Suprapubic skin (tissue), 4 donors: ENCODE measurements around the gene TFB2M. TPM values are rescaled to one million over a fixed set of nuclear protein-coding genes. Genes with fewer than 3 reads are reported as not detected.

ENCODE experiments used
- DNase-seq, 2 donors: peaks; one replicate each; pipeline ENCODE4 v3.0.0-alpha.2; 2019; ENCODE audit warnings: low spot score in 2 of 2
- H3K27ac ChIP-seq: fragments of 200-600 bp; sonication (generic); one replicate; pipeline ENCODE4 v1.5.1; 2019
- H3K27me3 ChIP-seq: fragments of 200-600 bp; sonication (generic); one replicate; pipeline ENCODE4 v1.5.1; 2019
- H3K36me3 ChIP-seq: fragments of 200-600 bp; sonication (generic); one replicate; pipeline ENCODE4 v1.5.1; 2019
- H3K4me1 ChIP-seq: fragments of 200-600 bp; sonication (generic); one replicate; pipeline ENCODE4 v1.5.1; 2019
- H3K4me3 ChIP-seq: fragments of 200-600 bp; sonication (generic); one replicate; pipeline ENCODE4 v1.5.1; 2019; ENCODE audit warnings: mild to moderate bottlenecking
- H3K9me3 ChIP-seq: fragments of 200-600 bp; sonication (generic); one replicate; pipeline ENCODE4 v1.5.1; 2019
- EP300 ChIP-seq: sonication (generic); formaldehyde crosslinking; IDR thresholded peaks from one replicate; pipeline ENCODE4 v1.6.1; 2017; ENCODE audit warnings: antibody characterized with exemption
- POLR2A ChIP-seq, 2 donors: fragments of 450-650 bp; IDR thresholded peaks; one replicate each; pipeline ENCODE4 v1.6.1; 2017; ENCODE audit warnings: antibody characterized with exemption in 2 of 2, mild to moderate bottlenecking in 2 of 2, moderate library complexity in 2 of 2
- POLR2AphosphoS5 ChIP-seq, 3 donors: sonication (generic); formaldehyde crosslinking; IDR thresholded peaks; one replicate each; pipeline ENCODE4 v1.6.1; 2017; ENCODE audit warnings: antibody characterized with exemption in 3 of 3
- WGBS: methylation state at CpG from one replicate; pipeline ENCODE4 v1.1.5; 2018; 5-methylcytosine and 5-hydroxymethylcytosine counted together
- total RNA-seq, 4 donors: library from RNA; depleted of rRNA; stranded (reverse); fragments of >200 nt; gene quantifications; one replicate each; pipeline ENCODE4 v1.1.0, GENCODE V29; 2016
- TF ChIP-seq, protein P1 (sequence below), 2 donors: fragments of 200-600 bp in 1 of 2; fragments of 450-650 bp in 1 of 2; sonication (generic) in 1 of 2; IDR thresholded peaks; one replicate each; pipeline ENCODE4 v1.5.1; 2016 to 2019; ENCODE audit warnings: antibody characterized with exemption in 2 of 2, mild to moderate bottlenecking in 1 of 2, moderate library complexity in 1 of 2

Gene TFB2M
- total RNA-seq, 4 donors from 2014 or later, result 9.9 to 15.0 (median 12.1) TPM

DNA sequence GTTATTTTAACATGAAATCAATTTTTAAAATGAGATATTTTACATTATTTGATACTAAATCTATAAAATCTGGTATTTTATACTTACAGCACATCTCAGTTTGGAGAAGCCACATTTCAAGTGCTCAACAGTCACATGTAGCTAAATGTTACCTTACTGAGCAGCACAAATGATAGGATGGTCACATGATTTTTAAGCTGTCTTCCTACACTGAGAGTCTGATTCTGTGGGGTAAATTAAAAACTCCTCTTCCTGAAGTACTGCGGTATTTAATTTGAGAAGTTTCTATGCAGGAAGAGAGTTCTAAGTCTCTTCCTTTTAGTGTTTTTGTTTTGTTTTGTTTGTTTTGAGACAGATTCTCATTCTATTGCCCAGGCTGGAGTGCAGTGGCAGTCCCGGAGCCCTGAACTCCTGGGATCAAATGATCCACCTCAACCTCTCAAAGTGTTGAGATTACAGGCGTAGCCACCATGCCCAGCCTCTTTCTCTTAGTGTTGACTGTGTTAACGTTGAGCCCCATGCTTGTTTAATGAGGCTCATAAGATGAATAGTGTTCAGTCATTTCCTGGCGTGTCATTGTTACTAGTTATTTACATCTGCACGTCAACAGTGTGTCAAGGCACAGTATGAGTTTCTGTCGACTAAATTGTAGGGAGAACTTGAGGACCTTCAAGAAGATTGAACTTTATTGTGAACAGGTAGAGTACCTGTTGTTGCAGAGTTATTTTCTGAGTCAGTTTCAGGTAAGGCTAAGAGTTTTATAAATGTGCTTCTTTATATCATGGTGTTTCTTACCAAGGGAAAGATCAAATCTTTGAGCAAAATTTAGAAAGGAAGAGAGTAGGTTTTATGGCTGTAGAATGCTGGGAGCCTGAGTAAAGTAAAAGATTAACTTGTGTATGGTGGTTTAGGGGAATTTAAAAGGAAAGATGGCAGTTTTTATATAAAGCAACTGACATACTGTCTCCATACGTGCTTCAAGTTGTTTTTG, 3.5 kb upstream of the TFB2M start:
- H3K36me3 ChIP-seq, result no peaks in the 10 kb centered on the region
- DNase-seq, result no peak
- H3K4me3 ChIP-seq, result no peak overlapping the region
- peak overlapping the region; percentile 56 for H3K27ac ChIP-seq
- H3K9me3 ChIP-seq, result no peaks in the 10 kb centered on the region
- no peaks in the 10 kb centered on the region for H3K27me3 ChIP-seq
- TF ChIP-seq POLR2A (IDR thresholded peaks at IDR 0.05) (no peak), POLR2AphosphoS5 (IDR thresholded peaks at IDR 0.05) (no peak), EP300 (no peak)
- TF ChIP-seq, protein P1, sequence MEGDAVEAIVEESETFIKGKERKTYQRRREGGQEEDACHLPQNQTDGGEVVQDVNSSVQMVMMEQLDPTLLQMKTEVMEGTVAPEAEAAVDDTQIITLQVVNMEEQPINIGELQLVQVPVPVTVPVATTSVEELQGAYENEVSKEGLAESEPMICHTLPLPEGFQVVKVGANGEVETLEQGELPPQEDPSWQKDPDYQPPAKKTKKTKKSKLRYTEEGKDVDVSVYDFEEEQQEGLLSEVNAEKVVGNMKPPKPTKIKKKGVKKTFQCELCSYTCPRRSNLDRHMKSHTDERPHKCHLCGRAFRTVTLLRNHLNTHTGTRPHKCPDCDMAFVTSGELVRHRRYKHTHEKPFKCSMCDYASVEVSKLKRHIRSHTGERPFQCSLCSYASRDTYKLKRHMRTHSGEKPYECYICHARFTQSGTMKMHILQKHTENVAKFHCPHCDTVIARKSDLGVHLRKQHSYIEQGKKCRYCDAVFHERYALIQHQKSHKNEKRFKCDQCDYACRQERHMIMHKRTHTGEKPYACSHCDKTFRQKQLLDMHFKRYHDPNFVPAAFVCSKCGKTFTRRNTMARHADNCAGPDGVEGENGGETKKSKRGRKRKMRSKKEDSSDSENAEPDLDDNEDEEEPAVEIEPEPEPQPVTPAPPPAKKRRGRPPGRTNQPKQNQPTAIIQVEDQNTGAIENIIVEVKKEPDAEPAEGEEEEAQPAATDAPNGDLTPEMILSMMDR (IDR thresholded peaks at IDR 0.05), result no peak
- WGBS, result 65% methylated on average over 8 of the region's 8 CpGs
- H3K4me1 ChIP-seq, result peaks cover 23% of the 10 kb centered on the region

DNA sequence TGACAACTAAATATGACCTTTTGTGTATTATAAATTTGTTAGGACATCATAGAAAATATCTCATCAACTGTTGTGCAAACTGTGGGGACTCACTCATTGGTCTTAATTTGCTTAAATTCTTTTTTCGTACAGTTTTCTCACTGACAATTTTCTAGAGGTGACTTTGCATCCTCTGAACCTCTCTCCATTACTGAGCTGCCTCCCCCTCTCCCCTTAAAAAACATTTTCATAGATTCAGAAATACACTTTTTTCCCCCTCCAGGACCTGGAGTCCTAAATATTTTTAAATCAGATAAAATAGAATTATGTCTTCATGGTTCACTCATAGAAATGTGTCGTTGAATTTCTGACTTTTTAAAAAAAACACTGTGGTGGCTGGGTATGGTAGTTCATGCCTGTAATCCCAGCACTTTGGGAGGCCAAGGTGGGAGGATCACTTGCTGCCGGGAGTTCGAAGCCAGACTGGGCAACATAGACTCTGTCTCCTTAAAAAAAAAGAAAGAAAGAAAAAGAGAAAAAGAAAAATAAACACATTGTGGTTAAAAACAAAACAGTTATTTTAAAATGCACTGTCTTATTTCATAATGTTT, 1.7 kb upstream of the TFB2M start:
- Histone ChIP-seq H3K27ac (peak overlapping the region; percentile 97), H3K9me3 (no peaks in the 10 kb centered on the region), H3K27me3 (no peaks in the 10 kb centered on the region), H3K4me3 (peak overlapping the region; percentile 93), H3K4me1 (peaks cover 31% of the 10 kb centered on the region), H3K36me3 (peaks cover 6% of the 10 kb centered on the region)
- DNase-seq, result no peak
- TF ChIP-seq EP300 (no peak), POLR2A (IDR thresholded peaks at IDR 0.05) (no peak), POLR2AphosphoS5 (IDR thresholded peaks at IDR 0.05) (no peak)
- TF ChIP-seq, protein P1 (IDR thresholded peaks at IDR 0.05), result no peak
- WGBS, result 48% methylated on average over 4 of the region's 4 CpGs

DNA sequence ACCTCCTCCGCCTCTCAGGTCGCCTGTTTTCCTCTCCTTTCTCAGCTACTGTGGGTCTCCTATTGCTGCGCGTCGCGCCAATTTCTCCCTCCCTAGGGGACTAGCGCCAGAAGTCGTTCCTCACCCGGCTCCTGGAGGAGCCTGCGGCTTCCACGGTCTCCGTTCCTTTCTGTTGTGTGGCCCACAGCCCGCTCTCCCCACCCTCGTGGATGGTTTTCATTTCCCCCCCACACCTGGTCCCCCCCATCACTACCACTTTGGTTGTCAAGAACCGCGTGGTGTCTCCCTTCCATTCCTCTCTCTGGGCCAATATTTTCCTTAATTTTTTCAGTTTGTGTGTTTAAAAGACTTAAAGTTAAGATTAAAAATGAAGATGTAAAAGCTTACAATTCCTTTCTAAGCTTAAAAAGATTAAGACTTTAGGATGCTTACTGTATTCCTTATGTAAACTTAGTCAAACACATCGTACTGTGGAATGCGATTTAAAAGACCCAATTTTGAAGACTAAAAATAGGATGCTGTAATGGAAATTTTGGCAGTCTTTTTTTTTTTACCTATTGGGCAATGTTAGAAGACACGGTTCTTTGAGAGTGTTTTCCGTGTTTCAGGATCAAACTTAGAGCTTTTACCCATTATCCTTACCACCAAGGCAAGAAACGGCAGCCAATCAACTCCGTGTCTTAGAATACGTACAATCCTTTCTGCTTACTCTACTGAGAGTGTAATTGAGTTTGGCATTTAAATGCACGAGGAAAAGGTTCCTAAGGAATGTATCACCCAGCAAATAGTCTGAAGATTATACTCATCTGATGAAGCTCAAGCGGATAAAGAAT, 968 bp upstream of the TFB2M start:
- no peaks in the 10 kb centered on the region for H3K9me3 ChIP-seq
- TF ChIP-seq POLR2A (IDR thresholded peaks at IDR 0.05) (no peak), EP300 (no peak), POLR2AphosphoS5 (IDR thresholded peaks at IDR 0.05) (no peak)
- TF ChIP-seq, protein P1 (IDR thresholded peaks at IDR 0.05), result no peak
- no peaks in the 10 kb centered on the region for H3K27me3 ChIP-seq
- WGBS, result 1% methylated on average over 25 of the region's 25 CpGs
- peaks cover 12% of the 10 kb centered on the region for H3K36me3 ChIP-seq
- DNase-seq, result no peak
- H3K4me3 ChIP-seq, result peak overlapping the region; percentile 93
- peak overlapping the region; percentile 97 for H3K27ac ChIP-seq
- peaks cover 31% of the 10 kb centered on the region for H3K4me1 ChIP-seq

DNA sequence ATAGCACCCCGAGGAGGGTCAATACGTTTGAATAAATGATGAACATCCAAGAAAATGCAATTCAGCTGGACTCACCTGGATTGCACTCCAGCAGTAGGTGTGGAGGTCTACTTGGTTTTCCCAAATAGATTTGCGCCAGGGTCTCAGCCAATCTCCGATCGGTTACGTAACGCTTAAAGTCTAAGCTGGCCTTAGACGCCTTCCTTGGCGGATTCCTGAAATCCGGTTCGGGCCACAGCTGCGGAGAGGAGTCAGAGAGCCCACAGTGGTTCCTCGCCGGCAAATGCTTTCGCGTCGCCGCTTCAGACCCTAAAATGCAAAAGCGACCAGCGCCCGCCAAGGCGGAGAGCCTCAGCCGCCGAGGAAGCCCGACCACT, 322 bp downstream of the TFB2M start:
- Histone ChIP-seq H3K4me3 (peak overlapping the region; percentile 93), H3K36me3 (peaks cover 12% of the 10 kb centered on the region), H3K27me3 (no peaks in the 10 kb centered on the region), H3K27ac (peak overlapping the region; percentile 97), H3K4me1 (peaks cover 31% of the 10 kb centered on the region), H3K9me3 (no peaks in the 10 kb centered on the region)
- WGBS, result 2% methylated on average over 12 of the region's 25 CpGs
- TF ChIP-seq POLR2A (IDR thresholded peaks at IDR 0.05) (no peak), EP300 (no peak), POLR2AphosphoS5 (IDR thresholded peaks at IDR 0.05) (no peak)
- TF ChIP-seq, protein P1 (IDR thresholded peaks at IDR 0.05), result no peak
- DNase-seq, result no peak
